GM12873 (cell line): Measurements from ENCODE around the gene HSD11B1L.

Experiments
- TF ChIP-seq, protein P1 (sequence below): IDR thresholded peaks from 2 replicates; pipeline ENCODE4 v1.5.1; 2012; ENCODE audit warnings: low read depth, mild to moderate bottlenecking, moderate library complexity, low read length, control low read depth; ENCODE audit not compliant: insufficient read depth; ENCODE audit errors: missing control alignments

The HSD11B1L gene

DNA sequence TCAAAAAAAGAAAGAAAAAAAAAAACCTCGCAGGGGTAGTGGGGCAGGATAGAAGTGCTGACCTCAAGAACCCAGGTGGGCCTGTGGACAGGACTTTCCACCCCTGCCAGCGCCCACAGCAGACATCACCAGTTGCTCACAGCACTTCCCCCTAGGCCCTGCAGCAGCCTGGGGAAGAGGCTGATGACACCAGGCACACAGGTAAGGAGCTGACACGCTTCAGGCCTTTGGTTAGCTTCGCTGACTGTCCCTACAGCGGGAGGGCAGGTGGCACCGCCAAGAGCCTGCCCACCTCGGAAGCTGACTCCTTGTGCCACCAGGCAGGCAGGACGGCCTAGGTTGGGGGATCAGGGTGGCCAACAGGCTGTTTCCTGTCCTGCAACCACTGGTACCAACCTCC, 30.2 kb downstream of the HSD11B1L start:
- TF ChIP-seq, protein P1, sequence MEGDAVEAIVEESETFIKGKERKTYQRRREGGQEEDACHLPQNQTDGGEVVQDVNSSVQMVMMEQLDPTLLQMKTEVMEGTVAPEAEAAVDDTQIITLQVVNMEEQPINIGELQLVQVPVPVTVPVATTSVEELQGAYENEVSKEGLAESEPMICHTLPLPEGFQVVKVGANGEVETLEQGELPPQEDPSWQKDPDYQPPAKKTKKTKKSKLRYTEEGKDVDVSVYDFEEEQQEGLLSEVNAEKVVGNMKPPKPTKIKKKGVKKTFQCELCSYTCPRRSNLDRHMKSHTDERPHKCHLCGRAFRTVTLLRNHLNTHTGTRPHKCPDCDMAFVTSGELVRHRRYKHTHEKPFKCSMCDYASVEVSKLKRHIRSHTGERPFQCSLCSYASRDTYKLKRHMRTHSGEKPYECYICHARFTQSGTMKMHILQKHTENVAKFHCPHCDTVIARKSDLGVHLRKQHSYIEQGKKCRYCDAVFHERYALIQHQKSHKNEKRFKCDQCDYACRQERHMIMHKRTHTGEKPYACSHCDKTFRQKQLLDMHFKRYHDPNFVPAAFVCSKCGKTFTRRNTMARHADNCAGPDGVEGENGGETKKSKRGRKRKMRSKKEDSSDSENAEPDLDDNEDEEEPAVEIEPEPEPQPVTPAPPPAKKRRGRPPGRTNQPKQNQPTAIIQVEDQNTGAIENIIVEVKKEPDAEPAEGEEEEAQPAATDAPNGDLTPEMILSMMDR: no peak

DNA sequence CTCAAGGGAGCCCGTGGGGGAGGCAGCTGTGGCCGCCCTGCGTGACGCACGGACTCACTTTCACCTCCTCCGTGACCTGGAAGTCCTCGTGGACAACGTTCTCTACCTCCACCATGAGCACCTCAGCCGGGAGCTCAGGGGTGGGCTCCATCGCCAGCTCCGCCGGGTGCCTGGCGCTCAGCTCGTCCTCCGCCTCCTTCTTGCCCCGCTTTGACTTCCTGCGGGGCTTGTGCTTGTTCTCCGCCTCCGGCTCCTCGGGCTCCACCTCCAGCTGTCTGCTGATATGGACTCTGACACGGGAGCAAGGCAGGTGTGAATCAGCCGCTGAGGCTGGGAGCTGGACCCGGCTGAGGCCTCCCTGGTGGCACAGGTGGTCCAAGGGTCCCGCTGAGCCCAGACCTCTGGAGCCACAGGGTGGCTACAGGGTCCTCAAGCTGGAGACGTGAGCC, 30.9 kb downstream of the HSD11B1L start:
- TF ChIP-seq, protein P1: no peak

DNA sequence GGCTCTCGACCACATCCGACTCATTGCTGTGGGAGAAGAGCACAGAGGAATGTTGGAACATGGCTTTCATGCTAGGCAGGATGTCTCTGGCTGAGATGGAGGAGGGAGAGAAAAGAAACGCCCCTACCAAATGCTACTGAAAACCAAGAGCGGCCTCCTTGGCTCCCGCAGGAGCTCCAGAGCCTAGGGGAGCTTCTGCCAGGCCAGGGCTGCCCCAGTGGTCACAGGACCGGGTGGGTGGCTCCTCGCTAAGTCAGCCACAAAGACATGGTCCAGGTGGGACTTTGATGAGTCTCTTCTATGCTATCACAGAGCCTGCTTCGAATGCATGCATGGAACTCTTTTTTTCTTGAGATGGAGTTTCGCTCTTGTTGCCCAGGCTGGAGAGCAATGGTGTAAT, 32.4 kb downstream of the HSD11B1L start:
- TF ChIP-seq, protein P1: no peak

DNA sequence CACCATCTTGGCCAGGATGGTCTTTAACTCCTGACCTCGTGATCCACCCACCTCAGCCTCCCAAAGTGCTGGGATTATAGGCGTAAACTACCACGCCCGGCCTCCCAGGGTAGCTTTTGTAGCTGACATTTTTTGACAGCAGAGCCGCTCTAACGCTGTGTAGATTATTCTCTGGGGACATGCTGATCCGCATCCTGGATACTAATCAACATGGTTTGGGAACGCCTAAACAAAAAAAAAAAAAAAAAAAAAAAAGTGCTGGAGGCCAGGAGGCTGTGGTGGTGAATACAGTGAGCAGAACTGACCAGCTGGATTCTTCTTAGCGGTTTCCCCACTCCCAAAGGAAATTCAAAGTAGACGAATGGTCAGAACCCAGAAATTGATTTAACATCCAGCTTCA, 34.0 kb downstream of the HSD11B1L start:
- TF ChIP-seq, protein P1: no peak

DNA sequence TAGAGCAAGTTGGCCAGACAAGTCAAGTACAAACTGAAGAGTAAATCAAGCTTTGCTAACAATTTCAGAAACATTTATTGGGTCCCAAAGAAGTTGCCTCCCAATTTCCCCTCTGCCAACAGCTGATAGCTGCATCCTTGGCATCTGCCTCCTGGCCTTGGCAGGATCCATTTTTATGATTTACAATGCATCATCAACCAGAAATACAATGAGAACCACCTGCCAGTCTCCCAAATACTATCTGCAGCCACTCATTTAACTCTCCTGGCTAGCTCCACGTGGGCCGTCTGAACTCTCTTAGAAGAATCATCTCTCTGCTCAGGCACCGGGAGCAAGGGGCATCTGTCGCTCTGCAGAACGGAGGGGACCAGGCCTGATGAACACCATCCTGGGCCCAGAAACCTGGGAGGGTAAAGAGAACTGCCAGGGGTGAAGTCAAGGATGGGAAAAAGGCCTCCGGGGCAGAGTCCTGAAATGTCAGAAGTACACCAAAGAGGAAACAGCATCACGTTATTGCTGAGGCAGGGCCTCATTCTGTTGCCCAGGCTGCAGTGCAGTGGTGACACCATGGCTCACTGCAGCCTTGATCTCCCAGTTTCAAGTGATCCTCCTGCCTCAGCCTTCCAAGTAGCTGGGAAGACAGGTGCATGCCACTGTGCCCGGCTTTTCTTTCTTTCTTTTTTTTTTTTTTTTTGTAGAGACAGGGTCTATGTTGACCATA, 36.5 kb downstream of the HSD11B1L start:
- TF ChIP-seq, protein P1: no peak

DNA sequence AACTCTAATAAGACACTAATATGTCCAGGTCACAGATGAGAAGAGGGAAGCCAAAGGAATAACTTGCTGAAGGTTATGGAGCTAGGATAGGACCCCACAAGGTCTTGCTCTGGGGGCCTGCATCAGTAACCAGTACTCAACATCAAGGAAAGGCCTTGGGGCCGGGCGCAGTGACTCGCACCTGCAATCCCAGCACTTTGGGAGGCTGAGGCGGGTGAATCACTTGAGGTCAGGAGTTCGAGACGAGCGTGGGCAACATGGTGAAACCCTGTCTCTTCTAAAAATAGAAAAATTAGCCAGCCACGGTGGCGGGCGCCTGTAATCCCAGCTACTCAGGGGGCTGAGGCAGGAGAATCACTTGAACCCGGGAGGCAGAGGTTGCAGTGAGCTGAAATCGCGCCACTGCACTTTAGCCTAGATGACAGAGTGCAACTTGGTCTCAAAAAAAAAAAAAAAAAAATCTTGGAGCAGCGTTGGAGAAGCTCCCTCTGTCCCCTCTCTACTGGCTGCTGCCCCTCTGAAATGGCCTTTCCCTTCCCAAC, 37.3 kb downstream of the HSD11B1L start:
- TF ChIP-seq, protein P1: no peak

DNA sequence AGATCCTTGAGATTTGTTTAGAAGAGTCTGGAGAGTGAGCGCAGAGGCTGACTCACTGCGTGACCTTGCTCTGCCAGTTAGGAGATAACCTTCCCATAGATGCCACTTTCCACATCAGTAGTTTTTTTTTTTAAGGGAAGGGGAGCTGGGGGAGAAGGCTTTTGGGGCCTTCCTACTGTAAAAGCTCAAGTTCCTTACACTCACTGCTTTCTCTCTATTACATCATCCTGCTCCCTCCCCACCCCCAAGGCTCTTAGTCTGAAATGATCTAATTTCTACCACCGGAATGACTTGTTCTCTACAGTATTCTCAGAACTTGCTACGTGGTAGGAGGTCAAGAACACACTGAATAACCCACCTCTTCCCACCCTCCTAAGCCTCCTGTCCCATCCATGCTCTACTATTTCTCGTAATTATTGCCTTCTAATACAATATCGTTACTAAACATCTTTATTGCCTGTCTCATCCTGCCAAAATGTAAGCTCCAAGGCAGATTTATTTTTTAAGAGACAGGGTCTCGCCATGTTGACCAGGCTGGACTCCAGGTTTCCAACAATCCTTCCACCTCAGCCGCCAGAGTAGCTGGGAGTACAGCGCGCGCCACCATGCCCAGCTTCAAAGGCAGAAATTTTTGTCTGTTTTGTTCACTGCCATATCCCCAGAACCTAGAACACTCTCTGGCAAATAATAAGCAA, 37.9 kb downstream of the HSD11B1L start:
- TF ChIP-seq, protein P1: no peak
